ENCODE measurements around the gene R3HDM1.
"Not testable (repeated sequence)": the region's sequence is repeated elsewhere in the genome, so short reads cannot be mapped to it uniquely, and the experiment has no call there.

R3HDM1 gene

GRCh38 chr2:135641156-135642068 lies 110.1 kb downstream of the R3HDM1 start:
- no peak for DNase-seq (ENCODE audit: low read depth in 3 of 3)

- DNase-seq (ENCODE audit: low read depth in 3 of 3) = no peak
Observed at GRCh38 chr2:135647836-135648579, 116.7 kb downstream of the R3HDM1 start.

DNA sequence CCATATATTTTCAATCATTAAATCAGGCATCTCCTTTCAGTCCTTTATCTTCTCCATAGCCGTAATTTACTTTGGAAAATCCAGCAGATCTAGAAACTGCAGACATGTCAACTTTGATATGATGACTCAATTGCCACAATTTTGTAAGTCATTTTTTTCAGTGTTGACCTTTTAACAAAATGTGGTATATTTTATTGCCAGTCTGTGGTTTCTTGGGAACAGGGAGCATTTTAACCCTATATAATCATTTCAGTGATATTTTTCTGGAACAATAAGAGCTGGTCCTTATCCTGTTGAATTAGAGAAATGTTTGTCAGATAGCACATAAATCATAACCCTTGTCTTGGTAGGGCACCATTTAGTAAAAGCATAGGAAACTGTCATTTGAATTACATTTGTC lies 119.4 kb downstream of the R3HDM1 start:
- no peak for DNase-seq (ENCODE audit: low read depth in 3 of 3)

- no peak for DNase-seq (ENCODE audit: low read depth in 3 of 3)
Observed at GRCh38 chr2:135651717-135652116, 120.4 kb downstream of the R3HDM1 start.

DNA sequence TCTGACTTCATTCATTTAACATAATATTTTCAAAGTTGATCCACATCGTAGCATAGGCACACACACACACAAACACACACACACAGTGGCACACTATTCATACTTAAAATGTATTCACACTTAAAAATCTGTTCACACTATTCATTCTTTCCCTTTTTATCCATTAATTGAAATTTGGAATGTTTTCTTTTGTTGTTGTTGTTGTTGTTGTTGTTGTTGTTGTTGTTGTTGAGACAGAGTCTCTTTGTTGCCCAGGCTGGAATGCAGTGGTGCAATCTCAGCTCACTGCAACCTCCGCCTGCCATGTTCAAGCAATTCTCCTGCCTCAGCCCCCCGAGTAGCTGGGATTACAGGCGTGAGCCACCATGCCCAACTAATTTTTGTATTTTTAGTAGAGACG lies 123.0 kb downstream of the R3HDM1 start:
- not testable (repeated sequence) for DNase-seq (ENCODE audit: low read depth in 3 of 3)

DNA sequence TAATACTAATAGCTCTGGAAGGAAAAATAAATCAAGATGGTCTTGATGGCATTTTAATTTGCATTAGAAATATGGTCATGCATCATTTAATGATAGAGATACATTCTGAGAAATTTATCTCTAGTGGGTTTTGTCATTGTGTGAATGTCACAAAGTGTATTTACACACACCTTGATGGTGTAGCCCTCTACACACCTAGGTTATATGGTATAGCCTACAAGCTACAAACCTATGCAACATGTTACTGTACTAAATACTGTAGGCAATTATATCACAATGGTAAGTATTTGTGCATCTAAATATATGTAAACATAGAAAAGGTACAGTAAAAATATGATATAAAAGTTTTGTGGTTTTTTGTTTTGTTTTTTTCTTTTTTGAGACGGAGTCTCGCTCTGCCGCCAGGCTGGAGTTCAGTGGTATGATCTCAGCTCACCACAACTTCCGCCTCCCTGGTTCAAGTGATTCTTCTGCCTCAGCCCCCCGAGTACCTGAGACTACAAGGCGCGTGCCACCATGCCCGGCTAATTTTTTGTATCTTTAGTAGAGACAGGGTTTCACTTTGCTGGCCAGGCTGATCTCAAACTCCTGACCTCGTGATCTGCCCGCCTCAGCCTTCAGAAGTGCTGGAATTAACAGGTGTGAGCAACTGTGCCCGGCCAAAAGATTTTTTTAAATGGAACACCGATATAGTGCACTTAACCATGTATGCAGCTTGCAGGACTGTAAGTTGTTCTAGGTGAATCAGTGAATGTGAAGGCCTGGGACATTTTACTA lies 126.7 kb downstream of the R3HDM1 start:
- DNase-seq (ENCODE audit: low read depth in 3 of 3) = peak in 1 of 3 experiments; percentile 21

GRCh38 chr2:135662088-135662487 lies 130.8 kb downstream of the R3HDM1 start:
- no peak for DNase-seq (ENCODE audit: low read depth in 3 of 3)

DNA sequence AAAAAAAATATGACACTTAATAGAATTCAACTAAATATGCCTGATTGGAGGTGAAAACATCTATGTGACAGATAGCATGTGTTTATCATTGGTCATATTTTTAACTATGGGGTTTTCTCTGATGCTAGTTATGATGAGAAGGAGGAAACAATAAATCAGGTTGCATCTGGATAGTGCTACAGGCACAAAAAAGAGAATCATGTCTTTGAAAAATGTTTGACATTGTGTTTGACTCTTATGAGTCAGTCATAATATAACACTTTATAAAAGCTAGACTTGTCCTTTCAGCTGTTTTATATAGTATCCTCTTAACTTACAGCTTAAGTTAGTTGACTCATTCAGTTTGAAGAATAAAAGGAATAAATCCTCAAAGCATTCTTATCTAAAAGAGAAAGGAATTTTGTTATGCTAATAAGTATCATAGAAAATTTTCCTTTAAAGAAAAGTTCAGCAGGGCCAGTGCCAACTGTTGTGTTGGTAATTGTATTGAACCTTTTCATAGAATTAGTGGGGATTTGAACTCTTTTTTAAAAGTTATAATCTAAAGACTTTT lies 131.9 kb downstream of the R3HDM1 start:
- no peak for DNase-seq (ENCODE audit: low read depth in 3 of 3)

DNA sequence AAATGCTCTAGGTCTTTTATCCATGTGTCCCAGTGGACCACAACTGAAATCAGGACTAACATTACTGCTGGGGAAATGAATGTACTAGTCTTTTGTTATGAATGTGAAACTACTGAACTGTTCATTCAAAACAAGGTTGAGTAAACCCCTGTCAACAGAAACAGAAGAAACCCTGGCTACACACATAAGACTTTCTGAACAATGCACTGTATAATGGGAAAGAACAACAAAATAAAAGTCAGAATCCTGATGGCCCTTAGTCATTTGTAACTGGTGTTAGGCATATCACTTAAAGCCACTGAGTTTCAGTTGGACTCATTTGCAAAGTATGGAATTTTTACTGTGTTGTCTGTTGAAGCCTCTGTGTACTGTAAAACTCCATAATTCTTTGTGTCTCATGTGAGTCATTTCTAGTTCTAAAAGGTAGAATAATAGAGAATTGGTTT lies 133.4 kb downstream of the R3HDM1 start:
- DNase-seq (ENCODE audit: low read depth in 3 of 3) = no peak

- DNase-seq (ENCODE audit: low read depth in 3 of 3) = no peak
Observed at GRCh38 chr2:135667045-135667444, 135.8 kb downstream of the R3HDM1 start.

GRCh38 chr2:135674453-135674852 lies 143.2 kb downstream of the R3HDM1 start:
- DNase-seq (ENCODE audit: low read depth in 3 of 3) = no peak

GRCh38 chr2:135676031-135676430 lies 144.7 kb downstream of the R3HDM1 start:
- DNase-seq (ENCODE audit: low read depth in 3 of 3) = no peak

DNA sequence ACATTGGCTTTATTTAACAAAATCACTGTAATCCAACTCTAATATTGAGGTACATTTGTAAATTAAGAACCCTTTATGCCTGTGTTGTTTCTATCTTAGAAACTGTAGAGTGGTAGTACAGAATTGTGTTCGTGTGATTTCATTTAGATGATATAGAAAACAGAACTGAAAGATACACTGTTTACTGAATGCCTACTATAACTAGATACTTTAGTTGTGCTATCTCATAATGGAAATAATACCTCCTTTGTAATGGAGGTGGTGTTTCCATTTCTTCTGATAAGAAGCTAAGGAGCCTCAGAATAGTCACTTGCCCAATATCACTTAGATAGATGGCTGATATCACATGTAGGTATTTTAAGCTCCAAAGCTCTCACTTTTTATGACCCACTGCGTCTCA lies 147.8 kb downstream of the R3HDM1 start:
- DNase-seq (ENCODE audit: low read depth in 3 of 3) = no peak

DNA sequence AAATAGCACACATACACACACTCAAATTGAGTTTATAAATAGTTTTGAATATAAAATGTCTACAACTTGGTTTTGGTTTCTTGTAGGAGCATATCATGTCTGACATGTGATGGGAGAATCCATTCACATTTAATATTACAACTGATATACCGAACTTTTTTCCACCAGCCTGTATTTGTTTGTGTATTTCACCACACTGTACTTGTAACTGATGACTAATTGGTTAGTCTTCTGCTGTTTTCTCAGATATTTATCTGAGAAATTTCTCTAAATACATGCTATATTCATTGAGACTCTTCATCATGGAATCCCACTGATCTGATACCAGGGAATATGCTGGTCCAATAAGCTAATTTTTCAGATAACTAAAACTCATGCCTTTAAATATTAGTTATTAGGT lies 154.1 kb downstream of the R3HDM1 start:
- no peak for DNase-seq (ENCODE audit: low read depth in 3 of 3)

- no peak for DNase-seq (ENCODE audit: low read depth in 3 of 3)
Observed at GRCh38 chr2:135688978-135689377, 157.7 kb downstream of the R3HDM1 start.

DNA sequence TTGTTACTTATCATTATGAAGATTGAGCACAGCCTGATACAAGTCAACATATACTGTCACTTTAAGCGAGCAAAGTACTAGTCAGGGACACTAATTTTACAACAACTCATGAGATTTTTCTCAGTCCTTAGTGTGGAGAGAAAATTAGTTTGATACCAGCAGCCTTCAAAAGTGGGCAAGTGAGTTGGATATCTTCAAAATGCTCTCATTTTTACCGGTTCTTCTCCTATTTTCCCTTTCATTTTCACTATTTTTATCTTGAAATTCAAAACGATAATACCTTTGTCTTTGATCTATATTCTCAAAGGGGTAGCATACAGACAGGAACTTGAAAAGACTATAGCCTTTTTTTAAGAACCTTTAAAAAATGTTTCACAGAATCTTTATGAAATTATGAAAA lies 158.4 kb downstream of the R3HDM1 start:
- no peak for DNase-seq (ENCODE audit: low read depth in 3 of 3)

GRCh38 chr2:135694711-135695110 lies 163.4 kb downstream of the R3HDM1 start:
- no peak for DNase-seq (ENCODE audit: low read depth in 3 of 3)

- DNase-seq (ENCODE audit: low read depth in 3 of 3) = no peak
Observed at GRCh38 chr2:135698838-135699237, 167.6 kb downstream of the R3HDM1 start.

DNA sequence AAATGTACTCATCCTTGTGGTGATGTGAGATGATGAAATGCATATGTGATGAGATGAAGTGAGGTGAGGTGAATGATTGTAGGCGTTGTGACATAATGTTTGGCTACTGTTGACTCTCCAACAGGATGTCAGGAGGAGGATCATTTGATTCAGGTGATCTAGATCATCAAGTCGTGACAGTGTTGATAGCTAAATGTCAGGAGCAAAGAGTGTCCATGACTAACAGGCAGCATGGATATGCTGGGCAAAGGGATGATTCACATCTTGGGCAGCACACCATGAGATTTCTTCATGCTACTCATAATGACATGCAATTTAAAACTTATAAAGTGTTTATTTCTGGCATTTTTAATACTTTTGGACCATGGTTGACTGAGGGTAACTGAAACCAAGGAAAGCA lies 170.2 kb downstream of the R3HDM1 start:
- DNase-seq (ENCODE audit: low read depth in 3 of 3) = no peak

- DNase-seq (ENCODE audit: low read depth in 3 of 3) = no peak
Observed at GRCh38 chr2:135703300-135703699, 172.0 kb downstream of the R3HDM1 start.

- not testable (repeated sequence) for DNase-seq (ENCODE audit: low read depth in 3 of 3)
Observed at GRCh38 chr2:135704075-135704474, 172.8 kb downstream of the R3HDM1 start.

- no peak for DNase-seq (ENCODE audit: low read depth in 3 of 3)
Observed at GRCh38 chr2:135708159-135708558, 176.9 kb downstream of the R3HDM1 start.

All from stimulated activated CD4-positive, alpha-beta T cell treated with anti-CD3 and anti-CD28 coated beads, TNF-alpha, amount 100 ng/mL, for 24 hours (primary cell).